HL-60 (cell line): Measurements from ENCODE around the gene PREPL.

ENCODE experiments used
- CTCF ChIP-seq: IDR thresholded peaks from one replicate; pipeline ENCODE4 v1.5.1; 2011; ENCODE audit warnings: low read length, control low read depth, inconsistent platforms; ENCODE audit not compliant: insufficient read depth
- POLR2AphosphoS5 ChIP-seq: IDR thresholded peaks from 2 replicates; pipeline ENCODE4 v1.6.1; 2012; ENCODE audit warnings: low read depth
- REST ChIP-seq: IDR thresholded peaks from 2 replicates; pipeline ENCODE4 v1.6.1; 2012; ENCODE audit warnings: low read depth; ENCODE audit not compliant: insufficient replicate concordance

- TF ChIP-seq CTCF (no peak), POLR2AphosphoS5 (no peak), REST (no peak)
These were observed 37.1 kb upstream of the PREPL start for GRCh38 chr2:44398243-44398897.
